Left renal pelvis (tissue), 4 donors: ENCODE measurements around the gene ZSCAN23. TPM values are rescaled to one million over a fixed set of nuclear protein-coding genes. Genes with fewer than 3 reads are reported as not detected.
"Not testable (repeated sequence)": the region's sequence is repeated elsewhere in the genome, so short reads cannot be mapped to it uniquely, and the experiment has no call there.

Experiments used
- DNase-seq, 4 donors: peaks; one replicate each; pipeline ENCODE4 v3.0.0-alpha.2; 2013; ENCODE audit warnings: low read depth in 4 of 4, low spot score in 3 of 4
- polyA plus RNA-seq, 4 donors: library from polyadenylated mRNA; unstranded; fragments of 120-200 nt; gene quantifications; one replicate each; pipeline ENCODE4 v1.2.1, GENCODE V29; 2013; ENCODE audit not compliant: insufficient read length in 4 of 4

Gene ZSCAN23
- polyA plus RNA-seq: 10 to 100 TPM; 13.1 to 17.8 (median 15.3) TPM

DNA sequence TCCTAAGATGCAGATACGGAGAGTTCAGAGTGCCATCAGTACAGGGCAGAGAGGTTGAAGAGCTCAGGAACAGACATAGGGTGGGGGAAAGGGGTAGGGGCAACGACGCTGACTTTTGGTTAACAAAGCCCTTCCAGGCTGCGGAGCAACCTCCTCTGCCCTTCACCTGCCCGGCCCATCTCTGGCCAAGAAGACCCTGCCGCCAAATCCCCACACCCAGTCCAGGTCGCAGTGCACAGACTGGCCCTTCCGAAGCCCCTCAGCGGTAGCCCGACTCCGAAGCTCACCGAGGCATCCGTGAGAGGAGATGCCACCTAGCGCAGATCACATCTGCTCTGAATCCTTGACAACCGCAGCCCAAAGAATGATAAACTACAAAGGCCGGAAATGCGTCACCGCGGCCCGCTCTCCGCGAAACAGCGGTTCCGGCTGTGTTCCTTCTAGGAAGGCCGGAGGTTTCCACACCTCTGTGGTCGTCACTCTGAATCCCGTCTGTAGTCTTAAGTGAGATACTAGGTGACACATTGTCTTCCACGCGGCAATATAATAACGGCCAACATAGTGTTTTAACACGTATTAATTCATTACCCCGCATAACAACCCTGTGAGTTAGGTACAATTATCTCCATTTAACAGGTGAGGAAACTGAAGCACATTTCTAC, at the start of gene ZSCAN23:
Gene ZSCAN23, minus strand, starts transcription at position 380 of the 662 bp plus-strand sequence. CDS start 7,225 bp downstream, outside the sequence.
- DNase-seq: peak; percentile 53 to 72 (median 67)

- no peak for DNase-seq
Observed at GRCh38 chr6:28491984-28492317, 48.7 kb upstream of the ZSCAN23 start.

- DNase-seq: no peak
Observed at GRCh38 chr6:28490205-28490890, 47.1 kb upstream of the ZSCAN23 start.

DNA sequence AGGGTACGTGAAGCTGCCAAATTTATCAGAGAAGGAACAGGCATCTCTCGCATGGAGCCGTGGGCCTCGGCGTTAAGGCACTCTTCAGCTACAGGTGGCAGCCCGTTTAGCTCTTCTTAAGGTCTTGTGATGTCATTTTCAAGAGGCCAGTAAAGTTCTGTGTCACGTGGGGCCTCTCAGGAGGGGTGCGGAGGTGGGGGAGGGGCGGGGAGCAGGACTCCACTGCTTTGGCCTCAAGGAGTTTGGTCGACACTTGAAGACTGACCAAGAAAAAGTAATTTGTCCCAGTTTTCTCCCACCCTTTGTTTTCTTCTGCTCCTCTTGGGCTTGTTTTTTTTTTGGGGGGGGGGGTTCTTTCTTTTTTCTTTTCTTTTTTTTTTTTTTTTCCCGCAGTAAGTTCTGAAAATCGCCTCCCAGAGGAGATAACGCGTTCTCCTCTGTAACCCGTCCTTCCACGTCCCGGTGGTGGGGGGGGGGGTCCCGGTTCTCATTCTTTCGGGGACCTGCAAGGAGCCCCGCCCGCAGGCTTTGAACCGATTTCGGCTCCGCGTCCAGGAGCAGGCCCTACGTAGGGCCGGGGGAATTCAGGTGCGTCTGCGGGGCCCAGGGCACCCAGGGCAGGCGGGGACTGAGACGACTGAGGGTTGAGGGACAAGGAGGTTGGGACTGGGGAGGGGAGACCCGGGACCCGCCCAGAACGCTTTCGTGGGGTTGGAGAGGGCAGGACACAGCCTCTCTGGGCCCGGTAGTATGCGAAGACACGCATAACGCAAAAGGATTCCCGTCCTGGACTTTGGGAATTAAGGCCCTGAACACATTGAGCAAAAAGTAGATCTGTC, 46.3 kb upstream of the ZSCAN23 start:
- no peak for DNase-seq

DNA sequence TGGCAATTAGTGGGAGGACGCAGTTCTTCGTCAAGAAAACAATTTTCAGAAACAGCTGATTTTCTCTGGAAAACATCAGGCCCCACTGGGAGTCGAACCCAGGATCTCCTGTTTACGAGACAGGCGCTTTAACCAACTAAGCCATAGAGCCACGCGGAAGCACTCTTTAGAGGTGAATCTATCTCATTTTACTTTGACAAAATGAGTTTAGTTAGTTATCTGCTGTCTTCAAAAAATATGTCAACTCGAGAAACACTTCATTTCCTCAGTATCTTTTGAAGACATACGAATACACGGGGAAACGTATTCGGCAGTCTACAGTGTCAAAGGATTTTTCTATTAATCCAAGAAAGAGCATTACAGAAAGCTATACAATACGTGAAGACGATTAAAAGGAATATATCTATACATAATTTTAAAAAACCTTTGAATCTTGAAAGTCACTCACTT, 45.6 kb upstream of the ZSCAN23 start:
- DNase-seq: no peak

GRCh38 chr6:28486988-28487742, 43.9 kb upstream of the ZSCAN23 start:
- no peak for DNase-seq

GRCh38 chr6:28486533-28486932, 43.2 kb upstream of the ZSCAN23 start:
- DNase-seq: no peak

DNA sequence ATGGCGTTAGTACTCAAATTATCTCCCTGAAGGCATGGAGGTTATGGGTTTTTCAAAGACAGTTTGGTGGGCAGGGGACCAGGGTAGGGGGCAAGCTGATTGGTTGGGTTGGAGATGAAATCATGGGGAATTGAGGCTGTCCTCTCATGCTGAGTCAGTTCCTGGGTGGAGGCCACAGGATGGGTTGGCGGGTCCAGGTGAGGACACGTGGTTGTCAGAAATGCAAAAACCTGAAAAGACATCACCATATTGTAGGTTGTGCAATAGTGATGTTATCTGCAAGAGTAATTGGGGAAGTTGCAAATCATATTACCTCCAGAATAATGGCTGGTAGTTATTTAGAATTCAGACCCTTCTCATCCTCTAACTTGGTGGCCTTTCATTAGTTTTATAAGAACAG, 42.2 kb upstream of the ZSCAN23 start:
- no peak for DNase-seq

- no peak for DNase-seq
Observed at GRCh38 chr6:28480253-28480932, 37.1 kb upstream of the ZSCAN23 start.

DNA sequence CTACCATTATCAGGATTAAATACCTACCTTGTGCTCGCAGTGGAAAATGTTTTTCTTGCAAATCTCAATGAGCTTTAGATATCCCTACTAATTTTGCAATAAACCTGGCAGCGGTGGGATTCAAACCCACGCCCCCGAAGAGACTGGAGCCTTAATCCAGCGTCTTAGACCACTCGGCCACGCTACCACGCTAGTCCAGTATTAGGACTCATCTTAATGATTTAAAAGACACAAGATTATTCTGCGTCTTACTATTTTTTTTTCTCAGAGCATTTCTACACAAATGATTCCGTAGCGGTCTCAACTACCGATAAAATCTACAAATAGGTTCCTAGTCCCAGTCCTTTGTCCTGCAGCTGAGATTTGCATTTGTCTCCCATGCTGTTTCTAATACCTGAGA, 35.2 kb upstream of the ZSCAN23 start:
- DNase-seq: no peak

DNA sequence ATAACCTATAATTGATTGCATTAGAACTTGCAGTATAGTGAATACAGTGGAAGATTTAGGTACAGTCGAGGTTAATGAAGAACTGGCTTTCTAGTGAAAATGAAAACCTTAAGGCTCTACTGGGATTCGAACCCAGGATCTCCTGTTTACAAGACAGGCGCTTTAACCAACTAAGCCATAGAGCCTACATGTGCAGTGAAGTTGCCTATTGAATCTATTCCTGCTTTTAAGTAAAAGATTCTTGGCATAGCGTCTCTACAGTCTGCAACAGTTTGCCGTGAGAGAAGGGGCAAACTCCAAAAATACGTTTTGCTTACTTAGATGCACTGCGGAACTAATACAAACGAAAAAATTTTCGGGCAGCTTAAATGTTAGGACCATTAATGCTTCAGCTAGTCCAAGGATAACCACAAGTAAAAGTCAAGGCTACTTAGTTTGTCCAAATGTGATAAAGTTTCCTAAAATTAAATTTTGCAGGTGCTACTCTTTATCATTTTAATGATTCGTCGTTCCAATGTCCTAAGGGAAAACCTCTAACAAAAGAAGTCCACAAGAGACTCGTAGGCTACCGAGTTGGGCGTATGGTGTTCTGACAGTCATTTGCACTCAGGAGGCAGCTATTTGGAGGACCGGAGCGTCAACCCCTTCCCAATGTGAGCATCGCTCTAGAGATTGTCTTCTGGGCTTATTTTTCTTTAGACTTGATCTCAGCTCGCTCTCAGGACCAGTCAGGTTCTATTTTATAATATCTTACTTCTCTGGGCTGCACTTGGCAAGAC, 31.3 kb upstream of the ZSCAN23 start:
- DNase-seq: no peak

GRCh38 chr6:28469153-28469745, 26.0 kb upstream of the ZSCAN23 start:
- not testable (repeated sequence) for DNase-seq

- no peak for DNase-seq
Observed at GRCh38 chr6:28468056-28468455, 24.8 kb upstream of the ZSCAN23 start.

GRCh38 chr6:28462401-28462800, 19.1 kb upstream of the ZSCAN23 start:
- no peak for DNase-seq

GRCh38 chr6:28458568-28458967, 15.3 kb upstream of the ZSCAN23 start:
- no peak for DNase-seq

DNA sequence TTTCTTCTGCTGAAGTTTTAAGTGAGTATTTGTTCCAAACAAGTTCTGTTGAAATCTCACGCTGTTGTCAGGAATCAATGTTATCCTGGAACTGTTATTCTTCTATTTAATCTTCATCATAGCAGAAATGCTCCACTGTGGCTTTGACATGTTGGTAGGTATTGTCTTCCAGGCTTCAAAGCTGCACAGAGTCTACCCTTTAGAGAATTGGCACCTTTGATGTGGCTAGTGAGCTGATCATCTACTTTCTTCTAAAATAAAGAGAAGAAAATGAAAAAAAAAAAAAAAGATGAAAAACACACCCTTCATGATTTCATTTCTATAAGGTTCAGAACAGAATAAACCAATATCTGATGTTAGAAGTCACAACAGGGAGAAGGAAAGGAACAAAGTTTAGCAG, 5.8 kb upstream of the ZSCAN23 start:
- no peak for DNase-seq

DNA sequence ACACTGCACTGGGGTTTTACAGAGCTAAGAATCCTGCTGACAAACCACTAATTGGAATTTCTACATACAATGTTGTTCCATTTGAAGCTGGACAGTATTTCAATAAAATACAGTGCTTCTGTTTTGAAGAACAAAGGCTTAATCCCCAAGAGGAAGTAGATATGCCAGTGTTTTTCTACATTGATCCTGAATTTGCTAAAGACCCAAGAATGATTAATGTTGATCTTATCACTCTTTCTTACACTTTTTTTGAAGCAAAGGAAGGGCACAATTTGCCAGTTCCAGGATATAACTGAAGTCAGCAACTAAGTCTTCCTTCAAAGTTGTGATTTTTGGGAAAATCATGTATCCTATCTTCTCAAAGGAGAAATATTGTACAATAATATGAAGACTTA, 4.2 kb upstream of the ZSCAN23 start:
- not testable (repeated sequence) for DNase-seq

DNA sequence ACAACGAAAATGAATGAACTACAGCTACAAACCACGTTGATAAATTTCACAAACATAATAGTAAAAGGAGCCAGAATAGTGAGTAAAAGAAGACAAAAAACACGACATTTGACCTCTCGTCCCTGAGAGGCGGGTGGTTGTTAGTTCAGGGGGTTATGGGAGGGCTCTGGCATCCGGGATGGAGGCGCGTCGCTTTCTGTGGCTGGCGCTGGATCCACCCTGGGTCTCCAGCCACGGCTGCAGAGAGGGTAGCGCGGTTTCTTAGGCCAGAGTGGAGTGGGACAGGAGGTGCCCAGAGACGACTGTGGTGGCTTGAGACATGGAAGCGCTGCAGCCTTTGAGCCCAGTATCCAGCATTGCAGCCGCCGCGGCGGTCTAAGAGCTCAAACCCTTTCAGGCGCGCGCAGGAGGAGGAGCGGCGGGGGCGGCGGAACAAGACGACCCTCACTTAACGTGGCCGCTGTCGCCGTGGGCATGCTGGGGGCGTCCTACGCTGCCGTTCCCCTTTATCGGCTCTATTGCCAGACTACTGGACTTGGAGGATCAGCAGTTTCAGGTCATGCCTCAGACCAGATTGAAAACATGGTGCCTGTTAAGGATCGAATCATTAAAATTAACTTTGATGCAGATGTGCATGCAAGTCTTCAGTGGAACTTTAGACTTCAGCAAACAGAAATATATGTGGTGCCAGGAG, 3.7 kb upstream of the ZSCAN23 start:
- peak in 2 of 4 donors; percentile 3 to 7 for DNase-seq
